ENCODE measurements around the gene MFAP2.

Gene MFAP2

DNA sequence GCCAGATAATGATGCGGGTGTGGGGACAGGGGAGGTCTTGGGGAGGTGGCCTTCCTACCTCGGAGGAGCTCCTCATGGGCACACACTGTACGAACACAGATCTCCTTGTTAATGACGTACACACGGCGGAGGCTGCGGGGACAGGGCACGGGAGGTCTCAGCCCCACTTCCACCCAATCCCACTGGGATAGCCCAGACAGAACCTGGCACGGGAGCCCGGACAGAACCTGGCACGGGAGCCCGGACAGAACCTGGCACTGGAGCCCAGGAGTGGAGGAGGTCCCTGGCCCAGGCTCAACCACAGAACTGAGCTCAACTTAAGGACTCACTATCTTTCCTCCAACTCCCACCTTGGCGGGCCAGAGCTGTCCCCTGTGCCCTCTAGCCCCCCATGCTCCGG, 5.2 kb downstream of the MFAP2 start:
- DNase-seq (ENCODE audit: insufficient read length, low spot score) (no peak), FAIRE-seq (no peak)
- TF ChIP-seq, protein P1, sequence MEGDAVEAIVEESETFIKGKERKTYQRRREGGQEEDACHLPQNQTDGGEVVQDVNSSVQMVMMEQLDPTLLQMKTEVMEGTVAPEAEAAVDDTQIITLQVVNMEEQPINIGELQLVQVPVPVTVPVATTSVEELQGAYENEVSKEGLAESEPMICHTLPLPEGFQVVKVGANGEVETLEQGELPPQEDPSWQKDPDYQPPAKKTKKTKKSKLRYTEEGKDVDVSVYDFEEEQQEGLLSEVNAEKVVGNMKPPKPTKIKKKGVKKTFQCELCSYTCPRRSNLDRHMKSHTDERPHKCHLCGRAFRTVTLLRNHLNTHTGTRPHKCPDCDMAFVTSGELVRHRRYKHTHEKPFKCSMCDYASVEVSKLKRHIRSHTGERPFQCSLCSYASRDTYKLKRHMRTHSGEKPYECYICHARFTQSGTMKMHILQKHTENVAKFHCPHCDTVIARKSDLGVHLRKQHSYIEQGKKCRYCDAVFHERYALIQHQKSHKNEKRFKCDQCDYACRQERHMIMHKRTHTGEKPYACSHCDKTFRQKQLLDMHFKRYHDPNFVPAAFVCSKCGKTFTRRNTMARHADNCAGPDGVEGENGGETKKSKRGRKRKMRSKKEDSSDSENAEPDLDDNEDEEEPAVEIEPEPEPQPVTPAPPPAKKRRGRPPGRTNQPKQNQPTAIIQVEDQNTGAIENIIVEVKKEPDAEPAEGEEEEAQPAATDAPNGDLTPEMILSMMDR (IDR thresholded peaks at IDR 0.05; ENCODE audit: insufficient read depth, missing control alignments): no peak

DNA sequence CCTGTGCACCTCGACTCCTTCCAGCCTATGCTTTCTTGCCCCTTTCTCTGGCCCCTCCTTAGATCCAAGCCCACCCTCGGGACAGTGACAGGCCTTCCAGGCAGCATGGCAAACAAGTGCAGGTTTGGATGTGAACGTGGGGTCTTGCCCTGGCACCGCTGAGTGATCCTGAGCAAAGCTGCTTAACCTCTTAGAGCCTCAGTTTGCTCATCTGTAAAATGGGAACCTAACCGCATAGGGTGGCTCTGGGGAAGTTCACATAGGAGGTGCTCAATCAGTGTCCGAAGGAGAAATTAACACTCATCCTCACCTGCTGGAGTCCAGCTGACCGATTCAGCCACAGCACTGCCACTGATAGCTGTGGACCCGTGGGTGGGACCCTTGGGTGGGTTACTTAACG, 7.2 kb downstream of the MFAP2 start:
- TF ChIP-seq, protein P1 (IDR thresholded peaks at IDR 0.05; ENCODE audit: insufficient read depth, missing control alignments): no peak
- FAIRE-seq (no peak), DNase-seq (ENCODE audit: insufficient read length, low spot score) (no peak)

- TF ChIP-seq, protein P1 (IDR thresholded peaks at IDR 0.05; ENCODE audit: insufficient read depth, missing control alignments): no peak
- no peak for FAIRE-seq
- DNase-seq (ENCODE audit: insufficient read length, low spot score): no peak
Observed at GRCh38 chr1:16972189-16972895, 8.1 kb downstream of the MFAP2 start.

DNA sequence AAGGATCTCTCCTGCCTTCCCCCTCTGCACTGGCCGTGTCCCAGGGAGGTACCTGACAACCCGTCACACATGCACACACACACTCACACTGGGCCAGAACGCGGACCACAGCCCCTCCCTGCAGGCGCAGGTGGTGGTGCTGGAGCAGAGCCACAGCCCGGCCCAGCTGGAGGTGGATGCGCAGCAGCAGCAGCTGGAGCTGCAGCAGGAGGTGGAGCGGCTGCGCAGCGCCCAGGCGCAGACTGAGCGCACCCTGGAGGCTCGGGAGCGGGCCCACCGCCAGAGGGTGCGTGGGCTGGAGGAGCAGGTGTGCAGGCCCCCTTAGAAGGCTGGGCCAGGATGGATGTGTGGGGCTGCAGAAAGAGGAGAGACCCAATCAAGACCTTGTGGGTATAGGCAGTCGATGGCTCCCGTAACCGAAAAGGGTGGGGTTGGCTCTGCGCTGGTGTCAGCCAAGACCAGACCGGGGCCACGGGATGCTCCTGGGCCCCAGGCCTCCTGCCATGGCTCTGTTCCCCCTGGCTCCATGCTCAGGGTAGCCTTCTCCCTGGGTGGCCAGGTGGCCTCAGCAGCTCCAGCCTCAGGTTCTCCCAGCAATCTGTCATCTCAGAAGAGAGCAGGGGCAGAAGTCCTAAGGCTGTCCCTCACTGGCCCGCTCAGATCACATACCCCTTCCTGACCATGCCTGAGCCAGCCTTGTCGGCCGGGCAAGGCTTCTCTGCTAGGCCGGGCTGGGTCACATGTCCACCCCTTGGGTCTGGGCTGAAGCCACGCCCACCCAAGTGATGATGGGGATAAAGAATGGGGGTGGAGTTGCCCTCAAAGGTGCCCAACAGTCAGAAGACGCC, 8.9 kb downstream of the MFAP2 start:
- DNase-seq (ENCODE audit: insufficient read length, low spot score): no peak

DNA sequence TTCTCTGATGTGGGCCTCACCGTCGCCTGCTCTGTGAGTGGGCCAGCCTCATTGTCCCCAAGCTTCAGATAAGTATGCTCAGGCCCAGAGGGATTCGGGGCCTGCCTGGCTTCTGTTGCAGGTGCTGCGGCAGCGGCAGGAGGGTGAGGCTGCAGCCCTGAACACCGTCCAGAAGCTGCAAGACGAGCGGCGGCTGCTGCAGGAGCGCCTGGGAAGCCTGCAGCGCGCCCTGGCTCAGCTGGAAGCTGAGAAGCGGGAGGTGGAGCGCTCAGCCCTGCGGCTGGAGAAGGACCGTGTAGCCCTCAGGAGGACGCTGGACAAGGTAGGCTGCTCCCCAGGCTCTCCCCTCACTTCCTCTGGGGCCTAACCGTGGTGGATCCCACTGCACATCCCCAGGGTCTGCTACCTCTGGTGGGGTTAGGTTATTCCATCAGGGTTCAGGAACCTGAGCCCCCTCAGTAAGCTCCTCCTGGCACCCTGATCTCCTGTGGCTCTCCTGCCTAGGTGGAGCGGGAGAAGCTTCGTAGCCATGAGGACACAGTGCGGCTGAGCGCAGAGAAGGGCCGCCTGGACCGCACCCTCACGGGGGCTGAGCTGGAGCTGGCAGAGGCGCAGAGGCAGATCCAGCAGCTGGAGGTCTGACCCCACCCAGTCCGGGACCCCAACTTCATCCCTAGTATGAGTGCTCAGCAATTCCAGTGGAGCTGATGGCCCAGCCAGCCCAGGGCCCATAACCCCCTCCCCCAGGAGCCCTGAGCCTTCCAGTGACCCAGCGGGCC, 10.1 kb downstream of the MFAP2 start:
- DNase-seq (ENCODE audit: insufficient read length, low spot score) (no peak), FAIRE-seq (no peak)
- TF ChIP-seq, protein P1 (IDR thresholded peaks at IDR 0.05; ENCODE audit: insufficient read depth, missing control alignments): no peak

More for the DNA sequence above, 8.9 kb downstream of the MFAP2 start:
- FAIRE-seq: no peak
- TF ChIP-seq, protein P1 (IDR thresholded peaks at IDR 0.05; ENCODE audit: insufficient read depth, missing control alignments): no peak

DNA sequence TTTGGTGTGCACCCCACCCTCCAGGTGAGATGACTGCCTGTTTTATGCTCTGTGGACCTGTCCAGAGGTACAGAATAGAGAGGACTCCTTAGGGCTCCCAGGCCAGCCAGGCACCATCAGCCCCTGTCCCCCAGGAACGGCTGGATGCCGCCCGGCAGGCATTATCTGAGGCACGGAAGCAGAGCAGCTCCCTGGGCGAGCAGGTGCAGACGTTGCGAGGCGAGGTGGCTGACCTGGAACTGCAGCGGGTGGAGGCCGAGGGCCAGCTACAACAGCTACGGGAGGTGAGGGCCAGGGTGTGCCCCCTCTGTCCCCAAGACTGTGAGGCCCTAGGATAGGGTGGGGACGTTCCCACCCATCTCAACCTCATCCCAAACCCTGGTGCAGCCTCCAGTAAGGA, 10.8 kb downstream of the MFAP2 start:
- FAIRE-seq (no peak), DNase-seq (ENCODE audit: insufficient read length, low spot score) (no peak)
- TF ChIP-seq, protein P1 (IDR thresholded peaks at IDR 0.05; ENCODE audit: insufficient read depth, missing control alignments): no peak

Measured in D721Med (cell line).